Measurements from ENCODE around the gene NEBL.

DNA sequence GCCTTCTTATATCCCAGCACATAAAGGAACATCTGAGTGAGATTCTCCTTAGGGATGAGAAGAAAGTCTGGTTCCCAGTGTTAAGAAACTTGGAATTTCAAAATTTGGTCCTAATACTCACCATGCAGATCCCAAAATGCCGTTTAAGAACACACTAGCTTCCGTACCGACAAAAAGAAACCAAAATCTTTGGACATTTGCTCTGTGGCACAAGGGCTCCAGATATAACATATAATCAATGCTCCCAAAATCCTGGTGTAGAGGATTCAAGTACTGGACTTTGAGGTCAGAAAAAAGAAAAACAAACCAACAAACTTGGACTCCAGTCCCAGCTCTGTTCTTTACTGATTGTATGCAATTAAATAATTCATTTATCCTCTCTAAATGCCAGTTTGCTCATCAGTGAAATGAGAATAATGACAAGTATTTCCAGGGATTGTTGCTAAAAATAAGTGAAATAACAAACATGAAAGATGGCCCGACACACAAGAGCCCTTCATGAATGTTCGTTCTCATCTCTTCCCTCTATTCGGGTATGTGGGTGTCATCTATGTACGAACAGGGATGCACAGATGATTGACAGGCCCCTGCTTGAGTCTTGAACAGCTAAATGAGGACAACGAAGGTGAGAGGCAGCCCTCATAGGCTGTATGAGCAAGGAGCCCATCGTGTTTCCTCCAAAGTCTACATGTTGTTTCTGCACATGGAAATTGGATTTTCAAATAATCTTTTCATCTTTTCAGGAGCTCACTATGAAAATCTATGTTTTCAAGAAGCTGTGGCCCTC lies 48.6 kb upstream of the NEBL start:
- TF ChIP-seq CTCF (IDR thresholded peaks at IDR 0.05), result no peak
- no peak for TF ChIP-seq ZFX (IDR thresholded peaks at IDR 0.05; ENCODE audit: borderline replicate concordance)
